A549 (cell line): Measurements from ENCODE around the gene ELFN1.

Experiments used
- CEBPB ChIP-seq, 2 experiments: fragments of >200 bp in 1 of 2; sonication (Bioruptor Twin) in 1 of 2; formaldehyde crosslinking in 1 of 2; IDR thresholded peaks; 2 replicates each; pipeline ENCODE4 v1.6.1; 2012 to 2016
- REST ChIP-seq: fragments of 200-600 bp; sonication (generic); IDR thresholded peaks from 2 replicates; pipeline ENCODE4 v1.6.1; 2016; ENCODE audit warnings: antibody characterized with exemption, mild to moderate bottlenecking, moderate library complexity
- ZFP36 ChIP-seq: fragments of 450-650 bp; IDR thresholded peaks from 2 replicates; pipeline ENCODE4 v1.6.1; 2014; ENCODE audit warnings: borderline replicate concordance; ENCODE audit not compliant: partially characterized antibody

GRCh38 chr7:1676550-1677078 is 6.5 kb downstream of the ELFN1 start:
- TF ChIP-seq ZFP36, result no peak
- TF ChIP-seq REST, result no peak
- TF ChIP-seq CEBPB (IDR thresholded peaks at IDR 0.05), result no peak
